Activated T-cell treated with anti-CD3 and anti-CD28 coated beads for 1 hour (primary cell): ENCODE results near the gene AHRR.
"Not testable (repeated sequence)": the region's sequence is repeated elsewhere in the genome, so short reads cannot be mapped to it uniquely, and the experiment has no call there.

Experiments used
- DNase-seq: peaks from one replicate; pipeline ENCODE4 v3.0.0-alpha.2; 2020; ENCODE audit warnings: low read depth

Gene AHRR

GRCh38 chr5:396531-396961 lies 75.0 kb downstream of the AHRR start:
- no peak for DNase-seq

GRCh38 chr5:398141-398474 lies 76.6 kb downstream of the AHRR start:
- not testable (repeated sequence) for DNase-seq

DNA sequence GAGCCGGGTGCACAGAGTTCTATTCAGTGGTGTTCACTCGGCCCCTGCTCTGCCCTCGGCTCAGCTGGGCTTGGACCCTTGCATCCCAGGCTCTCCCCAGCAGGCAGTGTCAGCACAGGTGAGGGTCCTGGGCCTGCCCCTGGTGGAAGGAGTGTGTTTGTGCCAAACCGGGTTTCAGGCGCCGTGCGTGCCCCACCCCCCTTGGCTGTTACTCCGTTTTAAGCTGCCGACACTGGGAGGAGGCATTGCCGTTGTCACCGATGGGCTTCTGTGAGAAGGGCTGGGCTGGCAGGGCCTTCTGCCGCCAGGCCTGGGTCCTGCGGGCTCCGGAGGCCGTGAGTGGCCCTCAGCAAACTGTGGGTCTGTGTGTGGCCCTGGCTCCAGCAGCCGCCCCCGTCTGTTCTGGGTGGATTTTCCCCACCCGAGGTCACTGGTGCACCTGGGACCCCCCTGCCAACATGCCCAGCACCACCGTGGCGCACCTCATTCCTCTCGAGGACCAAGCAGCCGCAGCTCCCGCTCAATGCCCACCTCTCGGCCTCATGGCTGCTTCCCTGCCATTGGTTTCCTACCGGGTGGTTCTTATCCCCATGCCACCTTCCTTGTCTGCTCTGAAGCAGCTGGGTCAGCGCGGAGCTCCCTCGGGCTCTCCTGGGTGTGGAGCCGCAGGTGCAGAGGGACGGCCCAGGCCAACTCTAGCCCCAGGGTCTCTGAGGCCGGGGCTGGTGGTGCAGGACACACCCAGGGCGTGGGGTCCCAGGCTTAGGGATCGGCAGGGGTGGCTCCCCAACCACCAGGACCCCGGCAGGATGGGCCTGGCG lies 77.2 kb downstream of the AHRR start:
- DNase-seq, result no peak

GRCh38 chr5:399296-400281 lies 78.1 kb downstream of the AHRR start:
- DNase-seq, result no peak

DNA sequence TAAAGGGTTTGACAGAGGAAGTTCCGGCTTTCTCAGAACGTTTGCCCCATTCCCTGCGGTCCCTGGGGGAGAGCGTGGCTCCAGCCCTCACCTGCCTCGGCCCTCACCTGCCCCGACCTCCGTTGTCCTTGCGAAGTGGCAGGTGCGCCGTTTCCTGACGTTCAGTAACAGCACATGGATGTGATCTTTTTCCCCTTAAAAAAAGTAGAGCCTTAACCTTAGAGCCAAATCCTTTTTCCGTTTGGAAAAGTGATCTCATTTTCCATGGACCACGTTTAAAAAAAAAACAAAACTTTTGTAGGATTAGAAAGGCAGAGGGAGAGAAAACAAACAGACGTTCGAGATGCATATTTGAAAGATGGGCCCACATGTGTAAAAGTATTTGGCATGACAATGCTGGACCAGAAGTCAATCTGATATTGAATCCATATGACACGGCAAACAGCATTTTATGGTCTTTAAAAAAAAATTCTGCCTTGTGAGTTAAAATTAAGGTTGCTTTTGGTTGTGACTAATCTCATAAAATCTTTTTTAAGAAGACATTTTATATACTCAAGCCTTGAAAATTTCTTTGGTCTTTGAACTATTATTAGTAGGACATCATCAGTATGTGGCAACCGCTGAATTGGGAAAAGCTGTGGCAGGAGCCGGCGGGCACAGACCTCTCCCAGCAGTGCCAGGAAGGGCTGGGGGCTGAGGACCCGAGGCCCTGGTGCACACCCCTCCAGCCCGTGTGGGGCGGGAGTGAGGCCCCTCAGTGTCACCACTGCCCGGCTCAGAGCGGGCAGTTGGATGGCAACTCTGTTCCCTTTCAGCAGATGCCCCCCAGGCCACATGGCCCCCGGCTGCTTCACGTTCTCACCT lies 79.0 kb downstream of the AHRR start:
- DNase-seq, result no peak

DNA sequence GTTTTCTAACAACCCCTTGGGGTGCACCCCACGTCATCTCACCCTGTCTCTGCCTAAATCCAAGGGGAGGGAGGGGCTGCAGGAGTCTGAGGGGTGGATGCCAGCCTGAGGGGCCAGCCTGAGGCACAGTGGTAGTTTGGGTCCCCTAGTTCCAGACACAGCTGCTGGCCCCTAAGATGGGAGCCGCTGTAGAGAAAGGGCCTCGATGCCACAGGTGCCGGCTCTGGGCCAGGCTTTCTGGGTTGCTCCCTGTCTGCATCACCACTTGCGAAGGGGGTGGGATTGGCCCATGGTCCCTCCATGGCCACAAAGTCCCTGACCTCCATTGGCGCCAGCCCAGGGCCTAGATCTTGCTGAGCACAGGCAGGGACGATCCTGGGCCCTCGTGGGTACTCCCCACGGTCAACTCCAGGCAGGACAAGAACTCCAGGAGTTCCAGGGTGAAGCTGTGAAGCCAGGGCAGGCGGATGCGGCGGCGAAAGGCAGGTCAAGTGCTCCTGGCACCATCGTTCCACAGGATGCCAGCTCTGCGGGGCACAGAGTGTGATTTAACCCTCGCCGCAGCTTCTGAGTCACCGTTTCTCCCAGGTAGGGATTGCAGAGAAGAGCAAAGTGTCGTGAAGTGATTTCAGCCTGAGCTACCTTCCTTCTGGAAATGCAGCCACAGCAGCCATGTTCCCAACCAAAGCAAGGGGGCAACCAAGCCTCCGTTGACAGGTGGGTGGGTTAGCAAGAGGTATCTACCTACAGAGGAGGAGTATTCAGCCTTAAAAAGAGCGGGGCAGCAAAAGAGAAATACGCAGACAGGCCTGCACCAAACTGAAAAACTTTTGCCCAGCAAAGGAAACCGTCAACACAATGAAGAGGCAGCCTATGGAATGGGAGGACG lies 79.9 kb downstream of the AHRR start:
- DNase-seq, result no peak

- not testable (repeated sequence) for DNase-seq
Measured at GRCh38 chr5:402219-402614, 80.7 kb downstream of the AHRR start.

DNA sequence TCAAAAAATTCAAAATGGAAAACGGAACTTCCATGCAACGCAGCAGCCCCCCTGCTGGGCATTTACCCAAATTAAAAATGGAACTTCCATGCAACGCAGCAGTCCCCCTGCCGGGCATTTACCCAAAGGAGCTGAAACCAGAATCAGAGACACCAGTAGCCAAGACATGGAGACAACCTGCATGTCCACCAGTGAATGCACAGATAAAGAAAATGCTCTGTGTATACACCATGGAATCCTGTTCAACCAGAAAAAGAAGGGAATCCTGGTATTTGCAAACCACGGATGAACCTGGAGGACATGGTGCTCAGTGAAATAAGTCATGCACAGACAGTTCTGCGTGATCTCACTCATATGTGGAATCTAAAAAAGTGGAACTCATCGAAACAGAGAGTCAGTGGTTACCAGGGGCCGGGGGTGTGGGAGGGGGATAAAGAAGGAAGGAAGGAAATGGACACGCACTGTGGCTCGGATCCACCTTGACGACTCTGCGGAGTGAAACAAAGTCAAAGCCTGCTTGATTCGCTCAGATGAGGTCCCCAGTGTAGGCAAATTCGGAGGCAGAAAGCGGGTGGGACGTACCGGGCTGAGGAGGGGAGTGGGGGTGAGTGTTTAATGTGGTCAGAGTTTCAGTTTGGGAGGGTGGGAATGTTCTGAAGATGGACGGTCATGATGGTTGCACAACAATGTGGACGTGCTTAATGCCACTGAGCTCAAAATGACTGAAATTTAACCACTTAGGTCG lies 81.3 kb downstream of the AHRR start:
- DNase-seq, result no peak

DNA sequence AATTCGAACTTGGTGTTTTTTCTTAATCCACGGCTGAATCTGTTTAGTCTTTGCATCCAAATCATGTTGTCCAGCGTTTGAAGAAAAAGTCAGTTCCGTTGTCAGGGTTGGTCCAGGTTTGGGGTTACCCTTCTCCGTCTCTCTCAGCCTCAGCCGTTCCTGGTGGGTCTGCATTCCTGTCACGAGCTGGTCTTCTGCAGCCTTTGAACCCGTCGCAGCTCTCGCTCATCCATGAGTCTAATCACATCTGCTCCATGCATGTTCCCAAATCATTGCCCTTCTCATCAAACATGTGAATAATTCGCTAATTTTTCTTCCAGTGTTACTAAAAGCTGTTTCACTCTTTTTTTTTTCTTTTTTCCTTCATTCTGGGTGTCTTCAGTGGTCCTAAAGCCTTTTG lies 82.5 kb downstream of the AHRR start:
- DNase-seq, result no peak

DNA sequence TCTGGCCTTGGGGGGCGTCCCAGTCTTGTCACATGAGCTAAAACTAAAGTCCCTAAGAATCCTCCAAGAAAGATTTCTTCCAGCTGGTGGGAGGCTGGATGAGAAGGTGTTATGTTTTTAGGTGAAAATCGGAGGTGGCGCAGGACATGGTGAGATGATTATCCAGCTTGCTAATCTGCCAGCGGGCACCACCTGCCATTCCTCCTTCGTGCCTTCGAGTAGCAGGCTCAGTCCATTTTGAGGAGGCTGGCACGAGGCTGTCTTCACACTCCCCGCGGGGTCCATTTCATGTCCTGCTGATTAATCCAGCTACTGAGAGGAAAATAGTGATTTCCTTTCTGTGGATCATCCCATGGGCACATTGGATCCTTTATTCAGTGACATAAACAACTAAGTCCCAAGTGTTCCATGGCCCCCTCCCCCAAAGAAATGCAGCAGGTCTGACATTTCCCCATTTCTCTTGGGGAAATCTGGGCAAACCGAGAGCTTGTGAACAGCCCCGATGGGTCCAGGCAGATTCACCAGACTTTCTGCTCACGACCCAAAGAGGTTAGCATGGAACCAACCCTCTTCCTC lies 83.2 kb downstream of the AHRR start:
- no peak for DNase-seq

DNA sequence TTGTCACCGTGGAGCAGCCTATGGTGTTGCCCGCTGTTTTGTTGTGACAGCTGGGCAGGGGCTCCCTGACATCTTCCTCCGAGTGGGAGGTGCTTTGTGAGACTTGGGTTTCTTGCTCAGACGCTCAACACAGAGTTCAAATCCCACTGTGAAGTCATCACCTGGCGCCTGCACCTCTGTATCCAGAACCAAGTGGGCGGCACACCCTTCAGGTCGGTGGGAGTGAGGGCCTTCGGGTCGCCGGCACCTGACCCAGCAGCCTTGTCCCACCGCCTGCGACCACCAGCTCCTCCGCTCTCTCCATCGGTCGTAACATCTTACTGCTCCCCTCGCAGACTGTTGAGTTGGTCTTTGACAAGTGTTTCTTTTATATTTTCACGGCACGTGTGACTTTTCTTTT lies 83.9 kb downstream of the AHRR start:
- DNase-seq, result no peak

DNA sequence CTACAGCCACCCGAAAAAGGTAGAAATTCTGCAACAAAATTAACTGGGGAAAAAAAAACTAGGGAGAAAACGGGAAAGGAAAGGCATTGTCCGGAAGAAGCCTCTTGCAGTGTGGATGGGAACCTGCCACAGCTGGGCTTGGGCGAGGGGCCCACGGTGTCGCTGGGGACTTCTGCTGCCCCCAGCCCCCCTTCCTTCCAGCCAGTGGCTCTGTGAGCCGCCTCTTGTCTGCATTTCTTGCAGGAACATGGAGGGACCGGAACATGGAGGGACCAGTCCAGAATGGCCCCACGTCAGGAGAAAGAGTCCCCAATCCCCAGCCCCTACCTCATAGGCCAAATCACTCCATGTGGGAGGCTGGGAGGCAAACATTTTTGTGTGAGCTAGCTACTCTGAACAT lies 84.5 kb downstream of the AHRR start:
- DNase-seq, result no peak

DNA sequence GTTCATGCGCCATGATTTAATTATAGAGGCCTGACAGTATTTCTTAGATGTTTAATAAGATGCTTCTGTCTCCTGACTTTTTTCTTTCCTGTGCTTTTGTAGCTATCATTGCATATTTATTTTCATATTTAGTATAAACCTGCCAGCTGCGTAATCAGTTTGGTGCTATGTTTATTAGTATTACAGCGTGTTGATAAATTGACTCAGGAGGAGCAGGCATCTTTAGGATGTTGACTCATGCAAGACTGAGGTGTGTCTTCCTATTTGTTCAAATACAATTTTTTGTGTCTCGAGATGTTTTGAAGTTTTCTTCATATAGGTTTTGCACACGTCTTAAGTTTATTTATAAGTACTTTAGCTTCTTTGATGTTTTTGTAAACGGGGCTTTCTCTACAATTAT lies 85.5 kb downstream of the AHRR start:
- no peak for DNase-seq

GRCh38 chr5:407801-408268 lies 86.3 kb downstream of the AHRR start:
- DNase-seq, result no peak

- DNase-seq, result no peak
Measured at GRCh38 chr5:410911-411517, 89.5 kb downstream of the AHRR start.

DNA sequence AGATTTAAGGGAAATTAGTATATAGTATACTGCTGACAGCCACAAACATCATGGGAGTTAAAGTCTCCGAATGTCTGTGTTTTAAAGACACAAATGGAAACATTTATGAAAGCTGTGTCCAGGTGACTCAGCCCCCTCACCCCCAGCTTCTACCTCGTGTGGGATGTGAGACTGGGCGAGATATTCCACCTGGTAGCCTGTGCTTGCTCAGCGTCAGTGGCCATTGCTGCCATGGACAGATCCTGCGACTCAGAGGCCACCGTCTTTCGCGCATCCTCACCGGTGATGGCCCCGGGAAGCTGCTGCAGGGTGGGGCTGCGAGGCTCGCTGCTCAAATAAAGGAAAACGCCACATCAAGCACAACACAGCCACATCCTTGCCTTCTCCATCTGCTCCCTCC lies 90.2 kb downstream of the AHRR start:
- DNase-seq, result no peak

GRCh38 chr5:414991-415927 lies 93.7 kb downstream of the AHRR start:
- DNase-seq, result not testable (repeated sequence)

GRCh38 chr5:415928-416635 lies 94.6 kb downstream of the AHRR start:
- DNase-seq, result no peak
